HG02870 (cell line): Measurements from ENCODE around the gene C15orf61.

ENCODE experiments used
- ATAC-seq: cut with Tn5 transposase; IDR thresholded peaks from one replicate; pipeline ENCODE4 v1.9.1; 2021; ENCODE audit warnings: mild to moderate bottlenecking, moderate library complexity; ENCODE audit not compliant: unreplicated experiment

The C15orf61 gene

DNA sequence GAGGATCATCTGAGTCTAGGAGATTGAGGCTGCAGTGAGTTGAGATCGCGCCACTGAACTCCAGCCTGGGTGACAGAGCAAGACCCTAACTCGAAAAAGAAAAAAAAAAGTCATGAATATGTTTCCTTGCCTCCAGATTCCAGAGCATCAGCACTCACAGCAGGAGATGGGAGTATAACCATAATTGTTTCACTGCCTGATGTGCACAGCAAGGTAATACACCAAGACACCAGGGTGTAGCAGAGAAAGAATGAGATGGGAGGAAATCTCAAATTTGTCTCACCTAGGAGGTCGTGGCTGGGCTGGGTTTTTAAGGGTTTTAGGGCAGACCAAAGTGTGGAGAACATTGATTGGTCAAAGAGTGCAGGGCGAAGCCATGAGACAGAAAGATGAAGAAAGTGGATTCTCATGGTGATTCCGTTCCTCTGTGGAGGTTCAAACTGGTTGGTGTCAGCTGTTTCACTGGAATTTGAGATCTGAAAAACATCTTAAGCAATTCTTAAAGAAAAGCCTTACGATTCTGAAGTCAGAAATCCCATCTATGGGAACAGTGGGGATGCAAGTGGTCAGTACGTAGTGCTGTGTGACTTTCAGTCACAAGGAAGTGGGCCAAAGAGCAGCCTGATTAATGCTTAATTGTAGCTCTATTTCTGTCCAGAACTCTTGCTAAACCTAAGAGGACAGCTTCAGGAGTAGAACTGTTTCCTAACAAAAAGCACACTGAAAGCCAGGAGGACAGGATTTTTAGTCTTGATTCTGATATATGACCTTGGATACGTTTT, 7.8 kb upstream of the C15orf61 start:
- no peak for ATAC-seq

DNA sequence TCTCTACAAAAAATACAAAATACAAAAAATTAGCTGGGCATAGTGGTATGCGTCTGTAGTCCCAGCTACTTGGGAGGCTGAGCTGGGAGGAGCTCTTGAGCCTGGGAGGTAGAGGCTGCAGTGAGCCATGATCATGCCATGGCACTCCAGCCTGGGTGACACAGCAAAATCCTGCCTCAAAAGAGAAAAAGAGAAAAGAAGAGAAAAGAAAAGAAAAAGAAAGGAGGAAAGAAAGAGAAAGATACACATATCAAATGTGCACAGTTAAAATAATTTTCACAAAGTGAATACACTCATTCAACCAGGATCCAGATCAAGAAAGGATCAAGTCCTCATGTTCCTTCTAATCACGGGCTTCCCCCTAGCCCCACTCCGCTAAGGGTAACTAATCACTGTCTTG, 5.8 kb upstream of the C15orf61 start:
- no peak for ATAC-seq

DNA sequence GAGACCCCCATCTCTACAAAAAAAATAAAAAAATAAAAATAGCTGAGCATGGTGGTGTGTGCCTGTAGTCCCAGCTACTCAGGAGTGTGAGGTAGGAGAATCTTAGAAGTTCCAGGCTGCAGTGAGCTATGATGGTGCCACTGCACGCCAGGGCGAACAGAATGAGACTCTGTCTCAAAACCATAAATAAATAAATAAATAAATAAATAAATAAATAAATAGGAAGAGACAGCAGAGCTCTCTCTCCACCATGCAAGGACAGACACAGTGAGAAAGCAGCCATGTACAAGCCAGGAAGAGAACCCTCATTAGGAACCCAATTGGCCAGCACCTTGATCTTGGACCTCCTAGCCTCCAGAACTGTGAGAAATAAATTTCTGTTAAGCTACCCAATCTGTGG, 5.4 kb upstream of the C15orf61 start:
- no peak for ATAC-seq

DNA sequence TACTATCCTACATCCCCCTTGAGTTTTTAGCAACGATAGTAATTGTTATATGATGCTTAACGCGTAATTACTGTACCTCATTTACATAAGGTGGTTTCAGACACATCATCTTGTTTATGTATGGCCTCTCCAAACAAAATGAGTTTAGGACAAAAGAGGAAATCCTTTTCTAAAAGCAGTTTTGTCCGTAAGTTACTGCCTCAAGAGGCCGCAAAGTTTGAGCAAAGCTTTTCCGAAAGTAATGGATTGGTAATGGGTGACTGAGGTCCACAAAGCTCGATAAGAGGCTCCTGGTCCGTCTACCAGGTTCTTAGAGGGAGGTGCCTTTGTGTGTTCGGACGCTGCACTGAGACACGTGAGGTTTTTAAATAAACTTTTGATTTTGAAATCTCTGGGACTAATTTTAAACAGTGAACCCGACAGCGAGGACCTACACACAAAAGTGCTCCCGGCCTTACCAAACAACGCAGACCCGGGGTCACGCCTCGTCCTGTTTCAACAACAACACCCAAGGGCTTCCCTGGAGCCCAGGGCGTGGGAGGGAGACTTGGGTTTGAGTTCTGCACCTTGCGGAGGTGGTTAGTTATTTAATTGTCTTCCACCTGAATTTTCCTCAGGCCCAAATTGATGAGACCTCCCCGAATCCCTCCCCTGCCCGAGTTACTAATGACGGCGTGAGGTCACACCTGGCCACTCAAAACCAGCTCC, 456 bp upstream of the C15orf61 start:
- ATAC-seq = no peak

DNA sequence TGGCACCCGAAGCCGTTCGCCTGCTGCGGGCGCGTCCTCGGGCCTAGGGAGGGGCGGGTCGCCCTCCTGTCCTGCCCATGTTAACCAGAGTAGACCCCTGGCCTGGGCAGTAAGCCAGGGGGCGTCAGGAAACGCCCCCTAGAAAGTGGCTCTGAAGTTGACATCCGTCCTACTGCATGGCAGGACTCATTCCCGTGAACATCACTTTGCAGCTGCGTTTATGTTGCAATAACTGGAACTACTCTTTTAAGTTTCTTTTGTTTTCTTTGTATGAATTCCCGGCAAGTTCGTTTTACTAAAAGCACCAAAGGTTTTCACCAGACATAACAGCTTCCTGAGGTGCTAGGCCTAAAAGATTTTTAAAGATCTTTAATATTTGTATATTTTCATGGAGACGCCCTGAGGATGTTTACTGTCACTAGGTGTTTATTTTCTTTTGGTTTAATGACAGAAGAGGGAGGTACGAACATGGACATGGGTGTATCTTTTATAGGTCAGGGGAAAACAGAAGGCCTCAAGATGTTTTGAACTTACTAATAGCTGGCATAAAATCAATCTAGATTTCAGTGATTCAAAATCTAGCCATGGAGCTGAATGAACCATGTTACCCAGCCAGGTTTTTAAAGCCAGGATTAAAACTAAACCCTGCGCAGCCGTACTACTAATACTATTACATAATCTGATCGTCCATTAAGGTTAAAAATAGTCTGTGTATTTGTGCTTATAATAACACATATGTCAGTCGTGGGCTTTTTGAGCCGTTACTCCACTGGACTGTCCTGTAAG, 1.0 kb downstream of the C15orf61 start:
- ATAC-seq = peak; percentile 8

DNA sequence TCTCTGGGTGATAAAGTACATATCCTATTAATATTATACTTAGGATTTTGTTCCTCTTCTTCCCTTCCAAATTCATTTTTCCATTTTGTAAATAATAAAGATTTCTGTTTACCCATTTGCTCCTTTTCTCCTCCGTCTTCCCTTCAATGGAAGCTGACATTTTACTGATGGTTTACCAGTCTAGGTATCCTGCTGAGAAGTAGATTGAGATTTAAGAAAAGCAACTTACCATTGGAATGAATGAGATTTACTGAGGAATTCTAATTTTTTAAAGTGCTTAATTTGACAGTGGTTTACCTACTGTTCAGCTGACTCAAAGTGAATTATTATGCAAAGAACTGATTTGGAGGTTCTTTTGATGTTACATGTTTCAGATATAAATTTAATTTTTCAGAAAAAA, 2.4 kb downstream of the C15orf61 start:
- no peak for ATAC-seq

DNA sequence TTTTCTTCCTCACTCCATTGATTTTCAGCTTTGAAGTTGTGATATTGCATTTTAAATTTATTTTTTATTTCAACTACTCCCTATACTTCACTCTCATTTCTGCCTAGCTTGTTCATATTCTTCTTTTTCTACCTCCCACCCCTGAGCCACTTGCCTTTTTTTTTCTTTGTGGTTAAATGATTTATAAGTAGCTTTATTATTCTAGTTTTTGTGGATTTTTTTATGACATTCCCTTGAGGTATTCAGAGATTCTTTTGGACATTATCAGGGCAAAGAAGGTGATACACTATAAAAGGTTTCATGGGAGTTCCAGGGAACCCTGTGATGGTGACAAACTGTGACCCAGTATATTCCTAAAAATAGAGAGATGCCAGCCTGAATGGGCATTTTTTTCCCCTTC, 3.3 kb downstream of the C15orf61 start:
- ATAC-seq = no peak

DNA sequence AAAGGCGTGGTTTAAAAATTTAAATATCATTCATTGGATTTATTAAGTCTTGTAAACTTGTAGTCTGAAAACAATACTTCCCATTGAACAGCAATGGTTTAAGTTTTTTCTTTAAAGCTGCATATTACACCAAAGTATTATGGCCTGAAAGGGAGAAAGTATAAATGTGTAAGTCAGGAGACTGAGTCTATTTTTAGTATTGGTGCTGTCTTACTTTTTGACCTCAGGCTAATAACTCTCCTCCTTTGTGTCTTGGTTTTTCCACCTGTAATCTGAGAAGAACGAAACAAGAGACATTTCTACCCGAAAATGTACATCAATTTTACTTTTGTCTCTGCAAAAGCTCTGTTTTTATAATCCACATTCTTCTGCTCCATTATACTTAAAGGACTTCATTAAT, 7.6 kb downstream of the C15orf61 start:
- ATAC-seq = no peak

DNA sequence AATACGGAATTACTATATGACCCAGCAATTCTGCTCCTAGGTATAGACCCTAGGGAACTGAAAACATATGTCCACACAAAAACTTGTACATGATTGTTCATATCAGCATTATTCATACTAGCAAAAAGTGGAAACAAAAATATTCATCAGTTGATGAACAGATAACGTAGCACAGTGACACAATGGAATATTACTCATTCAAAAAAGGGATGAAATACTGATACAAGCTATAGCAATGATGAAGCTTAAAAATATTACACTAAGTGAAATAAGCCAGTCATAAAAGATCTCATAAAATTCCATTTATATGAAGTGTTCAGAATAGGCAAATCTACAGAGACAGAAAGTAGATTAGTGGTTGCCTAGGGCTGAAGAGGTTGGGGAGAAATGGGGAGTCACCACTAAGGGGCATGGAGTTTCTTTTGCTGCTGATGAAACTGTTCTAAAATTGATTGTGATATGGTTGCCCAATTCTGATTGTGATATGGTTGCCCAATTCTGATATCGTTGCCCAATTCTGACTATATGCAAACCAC, 10.5 kb downstream of the C15orf61 start:
- no peak for ATAC-seq

DNA sequence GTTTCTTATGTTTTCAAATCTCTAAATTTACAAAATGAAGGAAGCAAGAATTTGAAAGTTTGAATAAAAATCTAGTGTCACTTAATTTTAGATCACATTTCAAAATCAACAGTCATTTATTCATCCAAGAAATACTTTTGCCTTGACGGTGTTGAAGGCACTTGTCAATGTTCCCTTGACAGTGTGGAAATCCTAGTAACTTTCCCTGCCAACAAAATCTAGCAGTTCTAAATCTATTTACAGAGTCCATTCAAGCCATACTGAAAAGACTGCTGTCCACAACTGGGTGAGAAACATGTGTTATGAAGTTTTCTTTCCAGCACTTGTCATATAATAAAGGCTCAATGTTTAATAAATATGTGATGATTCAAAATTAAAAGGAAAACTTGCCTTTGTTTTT, 12.9 kb downstream of the C15orf61 start:
- no peak for ATAC-seq

DNA sequence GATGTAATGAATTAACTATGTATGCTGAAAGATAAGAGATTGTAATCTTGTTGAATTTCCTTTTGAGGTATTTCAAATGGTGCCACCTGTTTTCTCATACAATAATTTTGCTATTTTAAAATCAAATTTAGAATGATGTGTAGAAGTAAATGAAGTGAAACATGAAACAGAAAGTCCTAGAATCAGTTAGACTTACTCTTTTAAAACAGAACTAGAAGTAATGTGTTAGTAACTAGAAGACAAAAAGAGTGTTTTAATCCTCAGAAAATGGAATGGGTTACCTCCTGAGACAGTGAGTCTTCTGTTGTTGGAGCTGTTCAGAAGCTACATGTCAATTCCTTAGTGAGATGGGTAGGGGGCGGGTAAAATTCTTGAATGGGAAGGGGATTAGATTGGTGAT, 13.4 kb downstream of the C15orf61 start:
- ATAC-seq = no peak

DNA sequence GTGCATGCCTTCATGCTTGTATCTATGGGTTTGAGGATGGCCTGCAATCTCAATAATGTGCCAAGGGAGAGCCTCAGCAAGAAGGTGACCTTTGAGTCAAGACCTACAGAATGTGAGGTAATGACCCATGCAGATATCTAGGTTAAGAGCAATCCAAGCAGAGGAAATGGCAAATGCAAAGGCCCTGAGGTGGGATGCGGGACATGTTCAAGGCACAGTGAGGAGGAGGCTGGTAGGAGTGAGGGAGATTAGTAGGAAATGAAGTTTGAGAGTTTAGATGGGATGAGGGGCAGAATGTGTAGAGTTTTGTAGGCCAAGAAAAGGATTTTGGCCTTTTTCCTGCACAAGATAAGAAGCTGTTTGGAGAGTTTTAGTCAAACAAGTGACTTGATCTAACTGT, 16.8 kb downstream of the C15orf61 start:
- no peak for ATAC-seq

DNA sequence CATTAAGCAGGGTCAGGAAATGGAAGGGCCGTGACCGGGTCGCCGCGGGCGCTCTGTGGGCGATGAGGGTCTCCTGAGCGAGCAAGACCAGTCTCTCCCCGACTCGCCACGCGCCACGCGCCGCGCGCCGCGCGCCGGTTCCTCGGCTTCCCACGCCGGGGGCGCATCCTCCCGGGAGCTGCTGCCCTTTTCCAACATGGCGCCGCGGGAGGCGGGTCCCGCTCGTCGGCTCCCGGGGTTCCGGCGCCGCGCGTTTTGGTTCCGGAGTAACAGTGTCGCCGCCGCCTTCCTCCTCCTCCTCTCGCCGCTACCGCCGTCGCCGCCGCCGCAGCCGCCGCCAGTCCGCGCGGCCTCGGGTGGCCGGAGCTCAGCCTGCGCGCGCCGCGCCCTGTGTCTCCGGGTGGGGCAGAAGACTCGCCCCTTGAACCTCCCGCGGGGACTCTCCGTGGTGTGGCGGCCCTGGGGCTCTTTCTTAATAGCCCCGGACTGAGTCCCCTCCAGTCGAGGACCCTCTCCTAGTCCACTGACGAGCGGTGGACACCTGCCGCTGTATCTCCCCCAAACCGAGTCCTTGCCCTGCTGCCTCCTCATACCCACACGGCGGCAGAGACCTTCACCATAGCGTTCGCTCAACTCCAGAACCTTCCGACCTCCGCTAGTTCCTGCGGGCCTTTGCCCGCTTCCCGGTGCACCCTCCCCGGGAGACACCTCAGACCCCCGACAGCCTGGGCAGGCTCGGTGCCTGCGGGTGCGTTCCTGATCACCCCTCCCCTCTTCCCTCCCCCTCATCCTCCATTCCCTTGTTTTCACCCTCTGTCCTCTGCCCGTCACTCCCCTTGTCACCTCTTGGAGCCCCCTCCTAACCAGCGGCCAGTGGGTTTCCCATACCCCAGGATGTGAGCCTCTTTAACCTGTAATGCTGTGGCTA, 21.8 kb downstream of the C15orf61 start, which contains the start of gene MAP2K5:
Gene MAP2K5 (plus strand): TSS at position 284 of the 928 bp plus-strand sequence. CDS start 633 bp downstream, at position 917.
- ATAC-seq = no peak

DNA sequence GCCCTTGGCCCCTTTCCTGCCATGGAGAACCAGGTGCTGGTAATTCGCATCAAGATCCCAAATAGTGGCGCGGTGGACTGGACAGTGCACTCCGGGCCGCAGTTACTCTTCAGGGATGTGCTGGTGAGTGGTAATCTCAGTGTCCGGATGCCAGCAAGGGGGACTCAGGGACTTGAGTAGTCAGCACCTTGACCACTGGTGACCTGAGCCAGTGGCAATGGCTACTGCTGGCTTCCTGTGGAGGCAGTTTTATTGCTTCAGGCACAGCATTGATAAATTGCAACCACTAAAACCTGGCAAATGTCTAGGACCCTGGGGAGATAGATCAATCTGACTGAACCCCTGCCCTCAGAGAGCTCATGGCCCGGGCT, 22.4 kb downstream of the C15orf61 start:
- no peak for ATAC-seq

DNA sequence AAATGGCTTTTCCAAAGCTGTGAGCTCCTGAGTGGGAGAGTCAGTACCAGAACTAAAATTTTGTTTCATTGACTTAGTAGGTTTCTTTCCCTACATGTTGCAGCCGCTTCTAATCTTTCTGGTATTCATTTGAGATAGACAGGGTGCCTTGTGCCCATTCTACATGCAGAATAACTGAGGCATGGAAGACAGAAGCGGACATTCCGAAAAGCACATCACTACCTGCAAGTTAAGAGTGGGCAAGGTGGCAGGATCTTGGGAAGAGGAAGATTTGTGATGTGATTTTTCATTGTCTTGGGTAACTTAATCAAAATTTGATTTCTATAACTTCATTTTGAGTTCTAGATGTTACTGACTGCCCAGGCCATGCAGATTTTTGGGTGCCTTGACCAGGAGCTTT, 23.5 kb downstream of the C15orf61 start:
- no peak for ATAC-seq

DNA sequence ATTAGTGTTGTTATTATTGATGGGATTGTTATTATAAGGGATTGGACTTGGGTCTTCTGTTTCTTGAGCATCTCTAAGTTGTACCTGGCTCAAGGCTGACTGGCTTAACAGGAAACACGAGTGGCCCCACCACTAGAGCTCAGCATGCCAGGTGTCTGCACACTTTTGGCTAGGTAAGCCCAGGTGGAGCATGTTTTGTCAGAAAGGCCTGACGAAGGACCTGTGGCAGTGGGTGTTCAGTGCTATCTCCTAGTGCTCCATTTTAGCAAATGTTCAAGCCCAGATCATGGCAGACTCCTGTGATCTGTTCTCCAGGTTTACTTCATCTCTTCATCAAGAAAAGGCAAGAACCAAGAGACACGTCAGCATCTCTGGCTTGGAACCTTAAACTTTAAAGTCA, 24.9 kb downstream of the C15orf61 start:
- ATAC-seq = no peak

DNA sequence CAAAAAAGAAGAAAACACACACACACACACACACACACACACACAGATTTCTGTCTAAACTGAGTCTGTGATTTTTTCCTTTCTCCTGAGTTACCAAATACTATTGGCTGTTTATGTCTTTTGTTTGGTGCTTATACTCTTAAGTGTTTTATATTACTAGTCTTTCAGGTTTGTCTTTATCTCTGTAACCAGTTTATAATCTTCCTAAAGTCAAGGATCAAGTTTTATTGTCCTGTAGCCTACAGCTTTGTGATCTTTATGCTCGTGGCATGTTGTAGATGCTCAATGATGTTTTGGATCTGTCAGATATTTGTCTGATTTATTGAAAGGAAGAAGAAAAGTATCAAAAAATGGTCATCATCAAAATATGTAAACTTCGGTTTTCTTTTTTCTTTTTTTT, 26.1 kb downstream of the C15orf61 start:
- no peak for ATAC-seq

DNA sequence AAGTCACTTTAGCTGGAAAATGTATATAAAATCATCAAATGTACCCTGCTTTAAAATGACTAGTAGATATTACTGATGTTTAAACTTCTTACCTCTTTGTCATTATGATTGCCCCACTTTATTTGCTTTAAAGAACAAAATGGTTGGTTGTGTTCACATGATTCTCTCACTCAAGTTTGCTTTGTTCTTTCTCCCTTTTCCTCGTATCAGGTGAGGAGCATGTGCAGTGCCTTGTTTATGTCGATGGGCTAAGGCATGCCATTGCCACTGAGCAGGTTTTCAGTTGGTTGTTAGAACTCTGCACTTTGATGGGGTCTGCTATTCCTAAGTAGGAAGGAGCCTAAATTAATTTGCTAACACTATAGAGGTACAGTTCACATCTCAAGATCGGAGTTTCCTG, 26.9 kb downstream of the C15orf61 start:
- no peak for ATAC-seq

DNA sequence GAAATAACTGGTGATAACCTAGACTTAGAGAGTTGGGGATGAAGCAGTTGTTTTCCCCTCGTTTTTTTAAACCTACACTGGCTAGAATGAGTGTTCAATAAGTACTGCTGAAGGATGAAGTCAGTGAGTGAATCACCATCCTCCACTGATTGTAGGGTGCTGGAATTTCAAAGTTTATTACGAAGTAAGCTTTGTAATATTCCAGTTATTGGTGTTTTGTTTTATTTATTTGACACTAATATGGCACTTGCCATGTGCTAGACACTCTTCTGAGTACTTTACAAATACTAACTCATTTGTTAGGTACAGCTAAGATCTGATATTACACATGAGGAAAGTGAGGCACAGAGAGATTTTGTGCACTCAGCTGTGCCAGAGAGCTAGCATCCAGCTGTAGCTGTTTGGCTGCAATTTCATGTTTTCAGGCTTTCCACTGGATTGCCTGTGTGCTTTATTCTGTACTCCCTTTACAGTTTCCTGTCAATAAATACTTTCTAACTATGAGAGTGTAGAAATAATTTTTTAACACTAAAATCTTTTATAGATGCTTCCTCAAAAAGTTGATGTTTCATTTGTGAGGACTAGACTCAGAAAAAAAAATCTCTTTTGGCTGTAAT, 27.4 kb downstream of the C15orf61 start:
- no peak for ATAC-seq
